ENCODE data around the gene VMAC. TPM values are rescaled to one million over a fixed set of nuclear protein-coding genes. Genes with fewer than 3 reads are reported as not detected.
A peak's percentile ranks its signal among the peaks of the same experiment; 100 is the strongest.

VMAC gene
- total RNA-seq, 2 donors from 2014 or later, result 4.4 to 6.7 TPM

GRCh38 chr19:5952193-5953029 is 47.7 kb downstream of the VMAC start:
- H3K9me3 Mint-ChIP-seq, result no peaks in the 10 kb centered on the region
- no peak for DNase-seq (ENCODE audit: low spot score)
- H3K36me3 Mint-ChIP-seq, result peaks cover 5% of the 10 kb centered on the region
- H3K4me1 Mint-ChIP-seq (ENCODE audit: low read depth in 2 of 2), result peaks cover 61 to 65% of the 10 kb centered on the region in 2 donors
- no peak for ATAC-seq
- peak overlapping the region; percentile 79 to 93 for H3K27ac Mint-ChIP-seq
- peak overlapping the region; percentile 69 for H3K4me3 Mint-ChIP-seq
- no peaks in the 10 kb centered on the region for H3K27me3 Mint-ChIP-seq

- Mint-ChIP-seq H3K27me3 (no peaks in the 10 kb centered on the region), H3K27ac (peak overlapping the region; percentile 79 to 93), H3K9me3 (no peaks in the 10 kb centered on the region), H3K4me3 (peak overlapping the region; percentile 69), H3K4me1 (ENCODE audit: low read depth in 2 of 2) (peaks cover 59 to 65% of the 10 kb centered on the region in 2 donors), H3K36me3 (peaks cover 5% of the 10 kb centered on the region)
- DNase-seq (ENCODE audit: low spot score), result no peak
- peak in 1 of 2 donors; percentile 40 for ATAC-seq
Observed at GRCh38 chr19:5953030-5953589, 48.4 kb downstream of the VMAC start.

- Mint-ChIP-seq H3K27ac (peak overlapping the region; percentile 79 to 93), H3K4me3 (peak overlapping the region; percentile 69), H3K9me3 (no peaks in the 10 kb centered on the region), H3K27me3 (no peaks in the 10 kb centered on the region), H3K36me3 (peaks cover 5% of the 10 kb centered on the region), H3K4me1 (ENCODE audit: low read depth in 2 of 2) (peaks cover 58 to 63% of the 10 kb centered on the region in 2 donors)
- no peak for DNase-seq (ENCODE audit: low spot score)
- ATAC-seq, result peak; percentile 48 to 69
Observed at GRCh38 chr19:5953680-5954213, 49.1 kb downstream of the VMAC start.

GRCh38 chr19:5954293-5954692 is 49.6 kb downstream of the VMAC start:
- H3K36me3 Mint-ChIP-seq, result peaks cover 5% of the 10 kb centered on the region
- H3K27ac Mint-ChIP-seq, result peak overlapping the region; percentile 79 to 93
- peak overlapping the region; percentile 69 for H3K4me3 Mint-ChIP-seq
- no peaks in the 10 kb centered on the region for H3K27me3 Mint-ChIP-seq
- H3K4me1 Mint-ChIP-seq (ENCODE audit: low read depth in 2 of 2), result peaks cover 58% of the 10 kb centered on the region in 2 donors
- H3K9me3 Mint-ChIP-seq, result no peaks in the 10 kb centered on the region
- DNase-seq (ENCODE audit: low spot score) (no peak), ATAC-seq (no peak)

- no peaks in the 10 kb centered on the region for H3K9me3 Mint-ChIP-seq
- H3K4me1 Mint-ChIP-seq (ENCODE audit: low read depth in 2 of 2), result peaks cover 56 to 58% of the 10 kb centered on the region in 2 donors
- H3K27ac Mint-ChIP-seq, result peak overlapping the region; percentile 37 to 61
- H3K27me3 Mint-ChIP-seq, result no peaks in the 10 kb centered on the region
- no peak for ATAC-seq
- no peaks in the 10 kb centered on the region for H3K36me3 Mint-ChIP-seq
- DNase-seq (ENCODE audit: low spot score), result no peak
- H3K4me3 Mint-ChIP-seq, result peak overlapping the region; percentile 20
Observed at GRCh38 chr19:5955636-5955935, 50.9 kb downstream of the VMAC start.

GRCh38 chr19:5956323-5956722 is 51.7 kb downstream of the VMAC start:
- DNase-seq (ENCODE audit: low spot score), result no peak
- Mint-ChIP-seq H3K36me3 (no peaks in the 10 kb centered on the region), H3K9me3 (no peaks in the 10 kb centered on the region), H3K4me3 (no peak overlapping the region), H3K27ac (peak overlapping the region in 1 of 2 donors; percentile 61), H3K27me3 (no peaks in the 10 kb centered on the region), H3K4me1 (ENCODE audit: low read depth in 2 of 2) (peaks cover 55 to 60% of the 10 kb centered on the region in 2 donors)
- ATAC-seq, result no peak

GRCh38 chr19:5956728-5957127 is 52.1 kb downstream of the VMAC start:
- H3K4me1 Mint-ChIP-seq (ENCODE audit: low read depth in 2 of 2), result peaks cover 54 to 61% of the 10 kb centered on the region in 2 donors
- H3K4me3 Mint-ChIP-seq, result no peak overlapping the region
- ATAC-seq, result no peak
- H3K27me3 Mint-ChIP-seq, result no peaks in the 10 kb centered on the region
- no peaks in the 10 kb centered on the region for H3K36me3 Mint-ChIP-seq
- H3K9me3 Mint-ChIP-seq, result no peaks in the 10 kb centered on the region
- H3K27ac Mint-ChIP-seq, result no peak overlapping the region
- DNase-seq (ENCODE audit: low spot score), result no peak

- ATAC-seq (no peak), DNase-seq (ENCODE audit: low spot score) (no peak)
- Mint-ChIP-seq H3K4me3 (no peak overlapping the region), H3K4me1 (ENCODE audit: low read depth in 2 of 2) (peaks cover 58 to 64% of the 10 kb centered on the region in 2 donors), H3K9me3 (no peaks in the 10 kb centered on the region), H3K27ac (no peak overlapping the region), H3K27me3 (no peaks in the 10 kb centered on the region), H3K36me3 (no peaks in the 10 kb centered on the region)
Observed at GRCh38 chr19:5957170-5957569, 52.5 kb downstream of the VMAC start.

- peak overlapping the region in 1 of 2 donors; percentile 67 for H3K27ac Mint-ChIP-seq
Observed at GRCh38 chr19:5958074-5958850, 53.6 kb downstream of the VMAC start.

GRCh38 chr19:5958851-5959122 is 54.1 kb downstream of the VMAC start:
- Mint-ChIP-seq H3K4me3 (no peak overlapping the region), H3K4me1 (ENCODE audit: low read depth in 2 of 2) (peaks cover 52 to 62% of the 10 kb centered on the region in 2 donors), H3K36me3 (no peaks in the 10 kb centered on the region), H3K9me3 (no peaks in the 10 kb centered on the region), H3K27me3 (no peaks in the 10 kb centered on the region), H3K27ac (peak overlapping the region in 1 of 2 donors; percentile 28)
- no peak for DNase-seq (ENCODE audit: low spot score)
- no peak for ATAC-seq

More at GRCh38 chr19:5958074-5958850, 53.6 kb downstream of the VMAC start:
- H3K36me3 Mint-ChIP-seq, result no peaks in the 10 kb centered on the region
- no peaks in the 10 kb centered on the region for H3K27me3 Mint-ChIP-seq
- no peak overlapping the region for H3K4me3 Mint-ChIP-seq
- ATAC-seq (no peak), DNase-seq (ENCODE audit: low spot score) (no peak)
- H3K4me1 Mint-ChIP-seq (ENCODE audit: low read depth in 2 of 2), result peaks cover 57 to 64% of the 10 kb centered on the region in 2 donors
- no peaks in the 10 kb centered on the region for H3K9me3 Mint-ChIP-seq

- H3K36me3 Mint-ChIP-seq, result no peaks in the 10 kb centered on the region
- peaks cover 50 to 62% of the 10 kb centered on the region in 2 donors for H3K4me1 Mint-ChIP-seq (ENCODE audit: low read depth in 2 of 2)
- H3K27me3 Mint-ChIP-seq, result no peaks in the 10 kb centered on the region
- H3K27ac Mint-ChIP-seq, result peak overlapping the region in 1 of 2 donors; percentile 28
- DNase-seq (ENCODE audit: low spot score) (no peak), ATAC-seq (no peak)
- H3K9me3 Mint-ChIP-seq, result no peaks in the 10 kb centered on the region
- no peak overlapping the region for H3K4me3 Mint-ChIP-seq
Observed at GRCh38 chr19:5959260-5960004, 54.8 kb downstream of the VMAC start.

Data from natural killer cell treated with Interleukin-12 subunit alpha and Interleukin-12 subunit beta and Interleukin-15 and Interleukin-18, amount 100 ng/mL, for 72 hours (primary cell).